Common myeloid progenitor, CD34-positive (primary cell): ENCODE results near the gene EGF.

Experiments
- CTCF ChIA-PET: fragments of 350-600 bp; sonication (Branson Sonifier 250); formaldehyde crosslinking; loops from one replicate; lab custom pipeline; 2021; ENCODE audit warnings: antibody characterized with exemption; lab: Charles Lee
- POLR2A ChIA-PET: fragments of 350-600 bp; sonication (Branson Sonifier 250); formaldehyde crosslinking; loops from one replicate; lab custom pipeline; 2021; ENCODE audit warnings: antibody characterized with exemption; lab: Charles Lee
- DNase-seq, 3 donors: peaks; one replicate each; pipeline versions ENCODE4 v3.0.0 to v3.0.0-alpha.2; 2013
- H3K27ac ChIP-seq, 2 experiments: 1 replicate in 1 of 2; 2 replicates in 1 of 2; pipeline ENCODE4 v1.7.0; 2013; ENCODE audit warnings: inconsistent platforms in 2 of 2, low read length in 2 of 2, mild to moderate bottlenecking in 2 of 2, low read depth in 1 of 2, moderate library complexity in 1 of 2; ENCODE audit not compliant: severe bottlenecking in 2 of 2, insufficient read depth in 1 of 2, poor library complexity in 1 of 2
- H3K27me3 ChIP-seq, 5 experiments: replicated peaks in 2 of 5; 1 replicate in 3 of 5; 2 replicates in 2 of 5; pipeline versions ENCODE4 v1.6.1 to v1.7.0; 2013; ENCODE audit warnings: low read length in 4 of 5, mild to moderate bottlenecking in 2 of 5, moderate library complexity in 2 of 5, inconsistent platforms in 1 of 5; ENCODE audit not compliant: insufficient read depth in 5 of 5, control insufficient read depth in 4 of 5
- H3K36me3 ChIP-seq, 4 experiments: 1 replicate in 2 of 4; 2 replicates in 2 of 4; pipeline versions ENCODE4 v1.6.1 to v1.7.0; 2013; ENCODE audit warnings: low read length in 3 of 4, control low read depth in 1 of 4, mild to moderate bottlenecking in 1 of 4; ENCODE audit not compliant: control insufficient read depth in 4 of 4, insufficient read depth in 4 of 4
- H3K4me1 ChIP-seq, 4 experiments: 1 replicate in 3 of 4; 2 replicates in 1 of 4; pipeline versions ENCODE4 v1.6.1 to v1.7.1; 2013; ENCODE audit warnings: low read length in 3 of 4, mild to moderate bottlenecking in 3 of 4, control low read depth in 1 of 4, inconsistent platforms in 1 of 4, moderate library complexity in 1 of 4; ENCODE audit not compliant: control insufficient read depth in 4 of 4, insufficient read depth in 4 of 4; ENCODE audit errors: control extremely low read depth in 1 of 4
- H3K4me3 ChIP-seq, 7 experiments: 1 replicate in 4 of 7; 2 replicates in 3 of 7; pipeline versions ENCODE4 v1.5.1 to v1.7.0; 2013; ENCODE audit warnings: mild to moderate bottlenecking in 7 of 7, low read length in 6 of 7, moderate library complexity in 6 of 7, inconsistent platforms in 2 of 7, low read depth in 2 of 7, control low read depth in 1 of 7; ENCODE audit not compliant: insufficient read depth in 4 of 7, control insufficient read depth in 1 of 7; ENCODE audit errors: extremely low read depth in 1 of 7
- H3K9me3 ChIP-seq, 5 experiments: 1 replicate in 4 of 5; 2 replicates in 1 of 5; pipeline versions ENCODE4 v1.6.1 to v1.7.1; 2013; ENCODE audit warnings: low read length in 4 of 5, mild to moderate bottlenecking in 2 of 5, inconsistent platforms in 1 of 5, low read depth in 1 of 5, moderate library complexity in 1 of 5; ENCODE audit not compliant: control insufficient read depth in 4 of 5, insufficient read depth in 2 of 5; ENCODE audit errors: control extremely low read depth in 1 of 5
- WGBS: methylation state at CpG from one replicate; pipeline ENCODE4 v1.1.5; 2013; ENCODE audit not compliant: insufficient coverage; 5-methylcytosine and 5-hydroxymethylcytosine counted together

EGF gene

DNA sequence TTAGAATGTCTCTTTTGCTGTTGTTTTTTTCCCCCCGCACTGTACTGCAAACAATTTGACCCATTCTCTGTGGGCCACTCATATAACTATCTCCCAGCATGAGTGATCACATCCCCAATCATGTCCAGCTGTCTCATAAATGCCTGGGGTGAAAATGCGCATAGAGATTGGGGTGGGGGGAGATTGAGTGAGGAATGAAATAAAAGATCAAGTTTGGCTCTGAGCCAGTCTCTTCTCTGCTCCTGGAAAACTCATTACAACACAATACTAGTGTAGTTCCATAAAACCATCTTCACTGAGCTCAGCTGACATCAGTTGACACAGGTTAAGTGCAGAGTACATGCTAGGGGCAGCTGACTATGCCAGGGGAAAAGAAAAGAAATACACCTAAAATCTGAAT is 96.9 kb downstream of the EGF start:
- DNase-seq = no peak
- Histone ChIP-seq H3K27ac (no peak overlapping the region), H3K27me3 (no peaks in the 10 kb centered on the region), H3K9me3 (no peaks in the 10 kb centered on the region), H3K4me1 (peaks cover 0 to 3% (median under 1%) of the 10 kb centered on the region in 4 experiments), H3K4me3 (no peak overlapping the region), H3K36me3 (no peaks in the 10 kb centered on the region)
- ChIA-PET CTCF (interaction anchor here (1.0 to 20.7 kb wide), 9 partner anchors 11 to 504 kb away, joined by 3 to 566 read pairs (median 4); no protein-coding TSS in a partner anchor), POLR2A (no interaction called here)
- WGBS = no CpG with 5 or more reads among the region's 2 CpGs

DNA sequence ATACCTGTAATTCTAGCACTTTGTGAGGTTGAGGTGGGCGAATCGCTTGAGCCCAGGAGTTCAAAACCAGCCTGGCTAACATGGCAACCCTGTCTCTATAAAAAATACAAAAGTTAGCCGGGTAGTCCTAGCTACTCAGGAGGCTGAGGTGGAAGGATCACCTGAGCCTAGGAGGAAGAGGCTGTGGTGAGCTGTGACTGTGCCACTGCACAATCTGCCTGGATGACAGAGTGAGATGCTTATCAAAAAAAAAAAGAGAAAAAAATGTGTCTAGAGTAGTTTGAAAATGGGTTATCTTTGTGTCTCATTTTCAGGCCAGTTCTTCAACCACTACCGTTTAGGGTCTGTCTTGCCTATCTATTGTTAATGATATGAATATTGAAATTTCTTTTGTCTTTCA is 98.1 kb downstream of the EGF start:
- Histone ChIP-seq H3K27me3 (no peaks in the 10 kb centered on the region), H3K4me3 (no peak overlapping the region), H3K9me3 (no peaks in the 10 kb centered on the region), H3K36me3 (no peaks in the 10 kb centered on the region), H3K4me1 (no peaks in the 10 kb centered on the region), H3K27ac (no peak overlapping the region)
- CTCF ChIA-PET = interaction anchor here (0.6 to 20.7 kb wide), 6 partner anchors 9 to 503 kb away, joined by 3 to 566 read pairs (median 10); no protein-coding TSS in a partner anchor
- POLR2A ChIA-PET = interaction anchor here (0.7 kb wide), 1 partner anchor 280 kb away, joined by 3 read pairs; no protein-coding TSS in a partner anchor
- DNase-seq = no peak
- WGBS = 100% methylated on average over 4 of the region's 4 CpGs

DNA sequence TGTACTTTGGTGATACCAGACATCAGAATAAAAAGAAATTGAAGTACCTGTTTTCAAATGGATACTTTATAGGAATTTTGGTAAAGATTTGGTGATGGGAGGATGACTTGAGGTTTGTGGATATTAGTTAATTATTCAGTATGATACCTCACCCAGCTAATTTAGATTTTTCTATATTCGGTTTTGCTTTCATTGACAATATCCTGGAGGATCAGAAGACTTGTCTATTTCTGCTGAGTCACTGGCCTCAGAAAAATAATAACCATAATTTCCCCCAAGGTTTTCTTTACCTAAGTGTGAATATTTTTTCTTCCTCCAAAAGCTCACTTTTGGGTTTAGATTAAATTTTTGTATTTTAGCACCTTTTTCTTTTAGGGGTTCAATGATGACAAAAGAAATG is 100.2 kb downstream of the EGF start:
- no peak for DNase-seq
- Histone ChIP-seq H3K27ac (no peak overlapping the region), H3K4me1 (no peaks in the 10 kb centered on the region), H3K36me3 (no peaks in the 10 kb centered on the region), H3K27me3 (no peaks in the 10 kb centered on the region), H3K4me3 (no peak overlapping the region), H3K9me3 (peaks cover 0 to 5% (median 0%) of the 10 kb centered on the region in 5 experiments)
- no CpG with 5 or more reads among the region's 1 CpG for whole genome bisulfite sequencing
- ChIA-PET CTCF (interaction anchor here (1.1 to 2.0 kb wide), 4 partner anchors 11 to 20 kb away, joined by 3 to 9 read pairs (median 6); no protein-coding TSS in a partner anchor), POLR2A (no interaction called here)

- H3K4me1 ChIP-seq = no peaks in the 10 kb centered on the region
- no peaks in the 10 kb centered on the region for H3K36me3 ChIP-seq
- H3K4me3 ChIP-seq = no peak overlapping the region
- peaks cover 0 to 5% (median 0%) of the 10 kb centered on the region in 5 experiments for H3K9me3 ChIP-seq
- no peak overlapping the region for H3K27ac ChIP-seq
- DNase-seq = no peak
- ChIA-PET CTCF (interaction anchor here (0.7 to 2.0 kb wide), 6 partner anchors 8 to 19 kb away, joined by 3 to 9 read pairs (median 6); no protein-coding TSS in a partner anchor), POLR2A (no interaction called here)
- H3K27me3 ChIP-seq = no peaks in the 10 kb centered on the region
- 94% methylated on average over 4 of the region's 6 CpGs for WGBS
Observed at GRCh38 chr4:110014233-110014632, 101.5 kb downstream of the EGF start.

GRCh38 chr4:110019153-110019552 is 106.5 kb downstream of the EGF start:
- Histone ChIP-seq H3K27ac (no peak overlapping the region), H3K4me3 (no peak overlapping the region), H3K9me3 (peaks cover 0 to 5% (median 0%) of the 10 kb centered on the region in 5 experiments), H3K36me3 (no peaks in the 10 kb centered on the region), H3K27me3 (no peaks in the 10 kb centered on the region), H3K4me1 (no peaks in the 10 kb centered on the region)
- no peak for DNase-seq
- ChIA-PET CTCF (interaction anchor here (1.0 to 4.8 kb wide), 4 partner anchors 10 to 496 kb away, joined by 3 to 21 read pairs (median 5); no protein-coding TSS in a partner anchor), POLR2A (interaction anchor here (0.6 kb wide), 1 partner anchor 240 kb away, joined by 4 read pairs; no protein-coding TSS in a partner anchor)
- 93% methylated on average over 3 of the region's 3 CpGs for WGBS

- H3K27ac ChIP-seq = no peak overlapping the region
- no peaks in the 10 kb centered on the region for H3K27me3 ChIP-seq
- no peak for DNase-seq
- ChIA-PET POLR2A (interaction anchor here (0.6 kb wide), 1 partner anchor 124 kb away, joined by 4 read pairs; no protein-coding TSS in a partner anchor), CTCF (interaction anchor here (1.0 to 4.8 kb wide), 6 partner anchors 11 to 30 kb away, joined by 3 to 21 read pairs (median 8); no protein-coding TSS in a partner anchor)
- H3K4me1 ChIP-seq = no peaks in the 10 kb centered on the region
- no peak overlapping the region for H3K4me3 ChIP-seq
- peaks cover 0 to 5% (median 0%) of the 10 kb centered on the region in 5 experiments for H3K9me3 ChIP-seq
- 73% methylated on average over 2 of the region's 5 CpGs for WGBS
- no peaks in the 10 kb centered on the region for H3K36me3 ChIP-seq
Observed at GRCh38 chr4:110020139-110020538, 107.5 kb downstream of the EGF start.
